ENCODE data around the gene SRMS.

The SRMS gene

GRCh38 chr20:63501818-63502670 lies 45.5 kb downstream of the SRMS start:
- DNase-seq (ENCODE audit: low spot score in 2 of 2) = no peak
- in situ Hi-C loops (cut with MboI; ENCODE audit: low sequenced_read_pairs) = no loop called here
- Histone ChIP-seq H3K4me1 (peaks cover 6% of the 10 kb centered on the region), H3K27me3 (ENCODE audit: low read depth) (no peaks in the 10 kb centered on the region), H3K4me3 (no peak overlapping the region), H3K9me3 (peaks cover 2% of the 10 kb centered on the region; the same call in 1 of the 2 replicates), H3K36me3 (replicated peaks) (peaks cover 5% of the 10 kb centered on the region)

- in situ Hi-C loops (cut with MboI; ENCODE audit: low sequenced_read_pairs) = no loop called here
- Histone ChIP-seq H3K9me3 (peaks cover 2% of the 10 kb centered on the region; the same call in 1 of the 2 replicates), H3K4me1 (peaks cover 15% of the 10 kb centered on the region), H3K36me3 (replicated peaks) (peaks cover 14% of the 10 kb centered on the region), H3K4me3 (no peak overlapping the region), H3K27me3 (ENCODE audit: low read depth) (no peaks in the 10 kb centered on the region)
- no peak for DNase-seq (ENCODE audit: low spot score in 2 of 2)
Observed at GRCh38 chr20:63500902-63501817, 46.4 kb downstream of the SRMS start.

- H3K4me1 ChIP-seq = peaks cover 15% of the 10 kb centered on the region
- no peak for DNase-seq (ENCODE audit: low spot score in 2 of 2)
- in situ Hi-C loops (cut with MboI; ENCODE audit: low sequenced_read_pairs) = no loop called here
- no peak overlapping the region for H3K4me3 ChIP-seq
- peaks cover 23% of the 10 kb centered on the region for H3K36me3 ChIP-seq (replicated peaks)
- no peaks in the 10 kb centered on the region; the same call in 1 of the 2 replicates for H3K9me3 ChIP-seq
- H3K27me3 ChIP-seq (ENCODE audit: low read depth) = no peaks in the 10 kb centered on the region
Observed at GRCh38 chr20:63500151-63500901, 47.2 kb downstream of the SRMS start.

- Histone ChIP-seq H3K36me3 (replicated peaks) (peaks cover 31% of the 10 kb centered on the region), H3K27me3 (ENCODE audit: low read depth) (no peaks in the 10 kb centered on the region), H3K9me3 (no peaks in the 10 kb centered on the region), H3K4me1 (peaks cover 15% of the 10 kb centered on the region), H3K4me3 (peak overlapping the region; percentile 68)
- DNase-seq (ENCODE audit: low spot score in 2 of 2) = peak in 1 of 2 experiments; percentile 14
- in situ Hi-C loops (cut with MboI; ENCODE audit: low sequenced_read_pairs) = no loop called here
Observed at GRCh38 chr20:63499338-63499969, 48.1 kb downstream of the SRMS start.

- in situ Hi-C loops (cut with MboI; ENCODE audit: low sequenced_read_pairs) = no loop called here
- Histone ChIP-seq H3K27me3 (ENCODE audit: low read depth) (no peaks in the 10 kb centered on the region), H3K36me3 (replicated peaks) (peaks cover 36% of the 10 kb centered on the region), H3K4me1 (peaks cover 15% of the 10 kb centered on the region), H3K4me3 (peak within 1 kb of the TSS; percentile 68), H3K9me3 (no peaks in the 10 kb centered on the region)
- DNase-seq (ENCODE audit: low spot score in 2 of 2) = peak in 1 of 2 experiments; percentile 83
Observed at GRCh38 chr20:63498960-63499337, 48.6 kb downstream of the SRMS start, which contains the start of gene EEF1A2. Gene EEF1A2 (minus strand): TSS chr20:63499083. CDS start chr20:63497763, 1,320 bp downstream.

- Histone ChIP-seq H3K9me3 (no peaks in the 10 kb centered on the region), H3K36me3 (replicated peaks) (peaks cover 43% of the 10 kb centered on the region), H3K4me3 (peak overlapping the region; percentile 68), H3K27me3 (ENCODE audit: low read depth) (no peaks in the 10 kb centered on the region), H3K4me1 (peaks cover 15% of the 10 kb centered on the region)
- in situ Hi-C loops (cut with MboI; ENCODE audit: low sequenced_read_pairs) = no loop called here
- peak in 1 of 2 experiments; percentile 75 for DNase-seq (ENCODE audit: low spot score in 2 of 2)
Observed at GRCh38 chr20:63497946-63498935, 49.3 kb downstream of the SRMS start.

- Histone ChIP-seq H3K9me3 (no peaks in the 10 kb centered on the region), H3K27me3 (ENCODE audit: low read depth) (no peaks in the 10 kb centered on the region), H3K4me3 (peak overlapping the region; percentile 68), H3K36me3 (replicated peaks) (peaks cover 49% of the 10 kb centered on the region), H3K4me1 (peaks cover 15% of the 10 kb centered on the region)
- in situ Hi-C loops (cut with MboI; ENCODE audit: low sequenced_read_pairs) = no loop called here
- peak in 1 of 2 experiments; percentile 41 for DNase-seq (ENCODE audit: low spot score in 2 of 2)
Observed at GRCh38 chr20:63497138-63497945, 50.2 kb downstream of the SRMS start.

GRCh38 chr20:63496596-63497120 lies 50.9 kb downstream of the SRMS start:
- H3K4me1 ChIP-seq = peaks cover 15% of the 10 kb centered on the region
- H3K27me3 ChIP-seq (ENCODE audit: low read depth) = no peaks in the 10 kb centered on the region
- in situ Hi-C loops (cut with MboI; ENCODE audit: low sequenced_read_pairs) = no loop called here
- peak in 1 of 2 experiments; percentile 29 for DNase-seq (ENCODE audit: low spot score in 2 of 2)
- H3K9me3 ChIP-seq = no peaks in the 10 kb centered on the region
- H3K4me3 ChIP-seq = peak overlapping the region; percentile 68
- H3K36me3 ChIP-seq (replicated peaks) = peaks cover 52% of the 10 kb centered on the region

- peak overlapping the region; percentile 68 for H3K4me3 ChIP-seq
- DNase-seq (ENCODE audit: low spot score in 2 of 2) = peak in 1 of 2 experiments; percentile 86
- H3K27me3 ChIP-seq (ENCODE audit: low read depth) = no peaks in the 10 kb centered on the region
- no peaks in the 10 kb centered on the region for H3K9me3 ChIP-seq
- H3K4me1 ChIP-seq = peaks cover 15% of the 10 kb centered on the region
- in situ Hi-C loops (cut with MboI; ENCODE audit: low sequenced_read_pairs) = no loop called here
- peaks cover 59% of the 10 kb centered on the region for H3K36me3 ChIP-seq (replicated peaks)
Observed at GRCh38 chr20:63495741-63496595, 51.6 kb downstream of the SRMS start.

GRCh38 chr20:63495167-63495720 lies 52.3 kb downstream of the SRMS start:
- no peaks in the 10 kb centered on the region for H3K27me3 ChIP-seq (ENCODE audit: low read depth)
- peaks cover 15% of the 10 kb centered on the region for H3K4me1 ChIP-seq
- no peak for DNase-seq (ENCODE audit: low spot score in 2 of 2)
- in situ Hi-C loops (cut with MboI; ENCODE audit: low sequenced_read_pairs) = no loop called here
- H3K9me3 ChIP-seq = no peaks in the 10 kb centered on the region
- H3K4me3 ChIP-seq = no peak overlapping the region
- peaks cover 66% of the 10 kb centered on the region for H3K36me3 ChIP-seq (replicated peaks)

All from HAP-1 (cell line).